GM18505 (cell line): ENCODE data around the gene MPP2.
"Not testable (repeated sequence)": the region's sequence is repeated elsewhere in the genome, so short reads cannot be mapped to it uniquely, and the experiment has no call there.

Experiments used
- ATAC-seq: cut with Tn5 transposase; IDR thresholded peaks from one replicate; pipeline ENCODE4 v1.9.1; 2021; ENCODE audit not compliant: unreplicated experiment
- POLR2A ChIP-seq: IDR thresholded peaks from 4 replicates; pipeline ENCODE4 v1.6.1; 2011; ENCODE audit warnings: borderline replicate concordance; ENCODE audit not compliant: insufficient read depth, insufficient read length; ENCODE audit errors: extremely low read depth

MPP2 gene

DNA sequence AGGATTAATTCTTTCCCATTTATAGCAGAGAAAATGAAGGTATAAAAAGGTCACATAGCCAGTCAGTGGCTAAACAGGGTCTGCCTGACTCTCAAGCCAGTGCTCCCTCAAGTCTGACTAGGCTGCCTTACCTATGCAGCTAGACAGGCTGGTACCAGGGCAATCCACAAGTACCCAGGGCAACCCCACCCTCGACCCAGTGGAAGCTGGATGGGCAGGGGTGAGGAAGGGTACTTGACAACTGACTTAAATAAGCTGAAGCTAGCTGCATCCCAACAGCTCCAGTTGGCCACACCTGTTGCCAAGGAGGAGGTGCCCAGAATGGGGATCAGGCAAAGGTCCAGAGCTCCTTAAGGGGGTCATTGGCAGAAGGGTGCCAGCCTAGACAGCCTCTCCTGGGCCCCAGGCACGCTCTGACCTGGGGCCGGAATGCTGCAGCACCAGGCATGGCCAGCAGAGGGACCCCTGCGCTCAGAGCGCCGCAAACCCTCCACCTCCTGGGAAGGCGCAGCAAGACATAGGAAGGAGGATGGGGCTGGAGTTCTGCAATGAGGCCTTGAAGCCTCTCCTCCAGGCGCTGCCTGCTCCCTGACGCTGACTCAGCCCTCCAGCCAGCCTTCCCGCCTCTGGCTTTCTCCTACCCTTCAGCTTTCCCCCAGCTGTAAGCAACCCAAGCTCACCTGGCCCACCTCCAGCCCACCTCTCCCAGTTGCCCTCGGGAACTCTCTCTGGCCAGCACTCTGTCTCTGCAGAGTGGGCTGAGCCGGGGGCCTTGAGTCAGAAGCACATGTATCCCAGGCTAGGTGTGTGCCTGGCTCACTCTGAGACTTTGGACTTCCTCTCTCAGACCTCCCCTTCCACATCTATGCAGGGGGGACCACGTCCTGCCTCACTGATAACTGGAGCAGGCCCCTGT is 28.8 kb downstream of the MPP2 start:
- no peak for TF ChIP-seq POLR2A
- no peak for ATAC-seq

DNA sequence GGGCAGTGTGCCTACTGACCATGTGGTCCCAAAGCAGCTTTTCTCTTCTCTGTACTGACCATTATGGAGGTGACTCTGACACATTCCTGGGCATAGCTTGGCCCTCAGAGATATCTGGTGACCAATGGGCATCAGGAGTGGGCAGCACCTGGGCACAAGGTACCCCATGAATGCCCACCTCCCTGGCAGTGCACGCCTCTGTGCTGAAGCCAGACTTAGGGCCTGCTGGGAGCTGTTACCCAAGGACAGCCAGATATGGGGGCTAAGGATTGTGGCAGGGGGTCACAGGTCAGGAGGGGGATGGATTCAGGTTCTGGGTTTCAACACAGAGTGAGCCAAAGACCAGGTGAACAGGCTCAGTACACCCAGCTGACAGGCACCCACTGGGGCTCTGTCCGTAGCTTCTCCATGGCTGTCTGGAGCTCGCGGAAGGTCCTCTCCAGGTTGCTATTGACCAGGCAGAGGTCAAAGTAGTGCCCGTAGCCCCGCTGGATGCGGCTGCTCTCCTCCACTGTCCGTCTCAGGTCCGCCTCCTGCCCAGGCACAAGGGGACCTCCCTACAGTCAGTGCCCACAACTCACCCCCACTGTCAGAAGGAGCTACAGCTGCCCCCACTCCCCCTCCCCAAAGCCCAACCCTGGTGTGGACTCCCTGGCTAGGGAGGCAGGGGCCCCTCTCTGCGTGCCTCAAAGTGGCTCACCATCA is 29.7 kb downstream of the MPP2 start:
- ATAC-seq, result no peak
- TF ChIP-seq POLR2A, result no peak

DNA sequence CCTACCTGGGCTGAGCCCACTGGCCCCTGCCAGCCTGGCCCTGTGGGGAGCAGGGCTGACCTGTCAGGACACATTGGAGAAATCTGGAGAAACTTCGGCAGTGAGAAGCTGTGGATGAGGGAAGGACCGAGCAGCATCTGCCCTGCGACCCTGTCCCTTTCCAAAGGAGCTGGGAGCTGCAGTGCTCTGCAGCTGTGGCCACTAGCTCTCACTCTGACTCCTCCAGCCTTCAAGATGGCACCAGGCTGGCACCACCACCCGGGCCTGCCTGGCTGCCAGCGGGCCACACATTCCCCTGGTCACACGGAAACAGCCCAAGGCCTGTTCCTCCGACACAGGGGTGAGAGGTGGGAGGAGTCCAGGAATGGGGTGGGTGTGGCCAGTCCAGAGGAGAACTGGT is 30.3 kb downstream of the MPP2 start:
- ATAC-seq, result no peak
- no peak for TF ChIP-seq POLR2A

DNA sequence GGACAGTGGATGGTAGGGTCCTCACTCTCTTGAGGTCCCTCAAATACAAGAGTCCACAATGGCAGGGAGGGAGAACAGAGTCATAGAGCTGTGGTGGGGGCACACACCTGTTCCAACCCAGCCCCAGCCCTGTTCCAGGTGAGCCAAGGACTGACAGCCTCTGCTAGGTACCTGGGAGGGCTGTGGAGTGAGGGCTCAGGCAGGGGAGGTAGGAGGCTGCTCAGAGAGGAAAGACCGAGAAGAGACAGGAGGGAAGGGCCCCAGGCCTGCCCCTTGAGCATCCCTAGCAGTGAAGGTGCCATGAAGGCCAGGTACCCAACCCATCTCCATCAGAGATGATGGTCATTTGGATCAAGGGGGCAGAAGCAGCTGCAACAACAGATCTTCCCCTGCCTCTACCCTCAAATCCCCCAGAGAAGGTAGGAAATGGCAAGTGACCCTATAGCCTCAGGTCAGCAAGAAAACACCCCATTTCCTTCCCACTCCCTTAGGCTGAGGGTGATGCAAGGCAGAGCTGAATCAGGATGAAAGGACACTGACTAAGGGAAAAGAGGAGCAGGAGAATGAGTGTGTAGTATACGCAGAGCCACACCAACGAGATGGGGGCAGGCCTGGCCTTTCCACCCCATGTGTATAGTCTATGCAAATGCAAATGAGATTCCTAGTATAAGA is 31.7 kb downstream of the MPP2 start:
- no peak for ATAC-seq
- no peak for TF ChIP-seq POLR2A

DNA sequence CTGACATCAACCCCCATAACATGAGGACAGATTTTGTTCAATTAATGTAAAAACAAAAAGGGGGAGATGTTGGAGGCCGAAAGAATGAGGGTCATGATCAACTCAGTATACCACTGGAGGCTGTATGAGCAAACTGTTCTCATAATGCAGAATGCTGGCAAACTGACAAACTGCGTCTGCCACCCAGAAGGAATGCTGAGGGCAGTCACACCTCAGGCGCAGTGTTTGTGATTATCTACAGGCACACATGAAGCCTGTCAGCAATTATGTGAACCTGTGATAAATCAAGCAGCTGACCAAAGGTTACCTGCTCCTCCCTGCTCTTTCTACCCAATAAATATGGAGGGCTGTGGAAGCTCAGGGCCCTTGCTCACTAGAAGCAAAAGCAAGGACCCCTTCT is 33.0 kb downstream of the MPP2 start:
- no peak for ATAC-seq
- no peak for TF ChIP-seq POLR2A

DNA sequence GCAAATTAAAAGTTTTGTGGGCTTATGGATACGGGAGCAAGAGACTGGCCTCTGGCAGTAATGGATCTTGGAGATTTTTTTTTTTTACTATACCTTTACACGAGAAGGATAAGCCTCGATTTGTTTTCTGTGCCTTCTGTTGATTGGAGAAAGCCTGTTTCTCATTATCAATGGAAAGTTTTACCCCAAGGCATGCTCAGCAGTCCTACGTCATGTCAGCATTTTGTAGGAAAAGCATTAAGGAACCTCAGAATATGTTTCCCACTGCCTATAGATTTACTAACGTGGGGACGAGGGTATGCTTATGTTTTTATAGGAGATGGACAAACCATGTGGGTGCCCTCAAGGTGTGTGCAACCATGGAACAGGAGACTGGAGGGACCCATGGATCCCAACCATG is 33.5 kb downstream of the MPP2 start:
- no peak for ATAC-seq
- TF ChIP-seq POLR2A, result no peak

DNA sequence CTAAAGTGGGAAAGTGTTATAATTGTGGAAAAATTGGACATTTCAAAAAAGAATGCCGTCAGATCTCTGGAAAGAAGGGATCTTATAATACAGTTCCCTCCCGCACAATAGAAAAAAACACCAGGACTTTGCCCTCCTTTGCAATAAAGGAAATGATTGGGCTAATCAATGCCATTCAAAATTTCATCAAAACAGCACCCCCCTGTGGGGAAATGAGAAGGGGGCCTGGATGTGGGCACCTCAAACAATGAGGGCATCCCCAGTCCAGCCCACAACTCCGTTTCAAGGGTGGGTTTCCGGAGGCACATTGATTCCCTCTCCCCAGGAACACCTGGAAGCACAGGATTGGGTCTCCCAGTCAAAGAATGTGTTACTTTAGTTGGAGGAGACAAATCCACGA is 34.2 kb downstream of the MPP2 start:
- no peak for TF ChIP-seq POLR2A
- no peak for ATAC-seq

DNA sequence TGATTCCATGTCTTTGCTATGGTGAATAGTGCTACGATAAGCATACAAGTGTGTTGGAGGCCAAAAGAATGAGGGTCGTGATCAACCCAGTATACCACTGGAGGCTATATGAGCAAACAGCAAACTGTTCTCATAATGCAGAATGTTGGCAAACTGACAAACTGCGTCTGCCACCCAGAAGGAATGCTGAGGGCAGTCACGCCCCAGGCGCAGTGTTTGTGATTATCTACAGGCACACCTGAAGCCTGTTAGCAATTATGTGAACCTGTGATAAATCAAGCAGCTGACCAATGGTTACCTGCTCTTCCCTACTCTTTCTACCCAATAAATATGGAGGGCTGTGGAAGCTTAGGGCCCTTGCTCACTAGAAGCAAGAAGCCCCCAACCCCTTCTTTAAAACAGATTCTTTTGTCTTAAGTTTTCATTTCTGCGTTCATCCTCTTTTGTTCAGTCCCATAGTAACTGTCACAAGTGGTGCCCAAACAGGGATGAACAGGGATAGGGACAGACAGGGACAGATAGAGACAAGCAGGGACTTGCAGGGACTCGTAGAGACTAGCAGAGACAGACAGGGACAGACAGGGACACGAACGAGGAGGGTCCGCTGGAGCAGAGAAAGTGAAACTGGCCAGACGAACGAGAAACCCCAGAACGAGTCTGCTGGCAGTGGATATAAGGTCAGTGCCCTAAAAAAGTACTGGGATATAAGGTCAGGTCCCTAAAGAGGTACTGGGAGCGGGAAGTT is 35.2 kb downstream of the MPP2 start:
- no peak for TF ChIP-seq POLR2A
- ATAC-seq, result no peak

DNA sequence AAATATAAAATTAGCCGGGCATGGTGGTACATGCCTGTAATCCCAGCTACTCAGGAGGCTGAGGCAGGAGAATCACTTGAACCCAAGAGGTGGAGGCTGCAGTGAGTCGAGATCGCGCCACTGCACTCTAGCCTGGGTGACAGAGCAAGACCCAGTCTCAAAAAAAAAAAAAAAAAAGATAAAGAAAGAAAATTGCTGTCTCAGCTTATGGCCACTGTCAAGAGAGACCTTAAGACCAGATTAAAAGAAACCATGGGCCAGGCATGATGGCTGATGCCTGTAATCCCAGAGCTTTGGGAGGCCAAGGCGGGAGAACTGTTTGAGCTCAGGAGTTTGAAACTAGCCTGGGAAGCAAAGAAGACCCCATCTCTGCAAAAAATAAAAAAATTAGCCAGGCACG is 38.3 kb downstream of the MPP2 start:
- not testable (repeated sequence) for ATAC-seq

DNA sequence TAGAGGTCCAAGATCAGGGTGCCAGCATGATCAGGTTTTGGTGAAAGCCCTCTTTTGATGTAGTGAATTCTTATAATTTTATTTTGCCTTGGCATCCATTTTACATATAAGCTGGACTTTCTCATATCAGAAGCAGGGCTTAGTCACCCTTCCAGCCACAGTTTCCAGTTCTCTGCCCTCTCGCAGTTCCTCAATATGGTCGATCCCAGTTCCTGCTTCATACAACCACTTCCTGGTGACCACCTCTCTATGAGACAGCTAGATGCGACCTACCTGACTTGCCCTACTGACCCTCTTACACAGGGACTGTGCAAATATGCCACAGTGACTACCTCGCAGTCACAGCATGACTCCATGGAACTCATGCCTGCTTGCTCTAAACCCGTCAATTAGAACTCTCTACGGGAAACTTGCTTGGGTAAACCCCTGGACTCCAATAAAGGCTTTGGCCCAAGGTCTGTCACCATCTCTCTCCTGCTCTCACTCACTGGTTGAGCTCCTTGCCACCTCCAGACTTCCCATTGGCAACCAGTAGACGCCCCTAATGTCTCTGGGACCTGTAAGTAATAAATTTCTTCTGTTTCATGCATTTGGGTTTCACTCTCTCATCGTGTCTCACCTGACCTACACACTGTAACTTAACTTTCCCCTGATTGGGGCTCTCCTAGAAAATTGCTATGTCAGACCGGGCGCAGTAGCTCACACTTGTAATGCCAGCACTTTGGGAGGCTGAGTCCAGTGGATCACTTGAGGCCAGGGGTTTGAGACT is 38.9 kb downstream of the MPP2 start:
- ATAC-seq, result no peak

DNA sequence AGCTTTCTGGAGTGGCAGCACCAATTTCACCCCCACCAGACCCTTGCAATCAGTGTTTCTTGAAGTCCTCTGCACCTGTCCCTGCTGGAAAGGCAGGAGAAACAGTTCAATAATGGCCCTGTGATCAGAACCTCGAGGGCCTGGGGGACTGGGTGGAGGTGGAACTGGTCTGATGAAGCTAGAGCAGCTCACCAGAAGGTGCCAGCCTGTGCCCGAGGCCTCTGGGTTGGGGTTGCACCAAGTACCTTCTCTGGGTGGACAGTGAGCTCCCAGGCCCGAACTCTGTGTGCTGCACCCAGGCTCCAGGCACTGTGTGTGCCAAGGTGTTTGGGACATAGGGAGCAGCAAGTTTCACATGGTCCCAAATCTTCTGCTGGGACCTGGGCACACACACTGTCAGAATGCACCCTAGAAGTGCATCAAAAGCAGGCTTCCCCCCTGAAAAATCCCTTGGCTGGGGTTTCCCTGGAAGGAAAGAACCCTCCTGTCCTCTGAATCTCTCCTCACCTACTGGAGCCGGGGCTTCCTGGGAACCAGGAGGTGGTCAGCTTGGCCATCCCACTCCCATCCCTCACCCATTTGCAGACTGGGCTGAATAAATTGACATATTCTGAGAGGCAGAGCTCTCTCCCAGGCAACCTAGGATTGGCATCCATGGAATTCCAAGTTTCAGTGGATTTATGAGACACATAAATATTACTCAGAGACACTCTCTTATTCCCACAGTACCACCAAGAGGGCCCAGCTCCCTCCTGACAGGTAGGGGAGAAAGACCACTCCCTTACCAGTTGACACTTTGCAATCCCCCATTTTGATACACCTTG is 43.0 kb downstream of the MPP2 start:
- no peak for ATAC-seq
- TF ChIP-seq POLR2A, result no peak

More for the DNA sequence above, 38.9 kb downstream of the MPP2 start:
- TF ChIP-seq POLR2A, result no peak

DNA sequence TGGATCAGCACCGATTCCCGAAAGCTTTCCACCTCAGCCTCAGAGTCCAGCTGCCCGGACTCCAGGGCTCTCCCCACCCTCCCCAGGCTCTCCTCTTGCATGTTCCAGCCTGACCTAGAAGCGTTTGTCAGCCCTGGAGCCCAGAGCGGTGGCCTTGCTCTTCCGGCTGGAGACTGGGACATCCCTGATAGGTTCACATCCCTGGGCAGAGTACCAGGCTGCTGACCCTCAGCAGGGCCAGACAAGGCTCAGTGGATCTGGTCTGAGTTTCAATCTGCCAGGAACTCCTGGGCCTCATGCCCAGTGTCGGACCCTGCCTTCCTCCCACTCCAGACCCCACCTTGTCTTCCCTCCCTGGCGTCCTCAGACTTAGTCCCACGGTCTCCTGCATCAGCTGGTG is 45.4 kb downstream of the MPP2 start:
- ATAC-seq, result no peak
- TF ChIP-seq POLR2A, result no peak

DNA sequence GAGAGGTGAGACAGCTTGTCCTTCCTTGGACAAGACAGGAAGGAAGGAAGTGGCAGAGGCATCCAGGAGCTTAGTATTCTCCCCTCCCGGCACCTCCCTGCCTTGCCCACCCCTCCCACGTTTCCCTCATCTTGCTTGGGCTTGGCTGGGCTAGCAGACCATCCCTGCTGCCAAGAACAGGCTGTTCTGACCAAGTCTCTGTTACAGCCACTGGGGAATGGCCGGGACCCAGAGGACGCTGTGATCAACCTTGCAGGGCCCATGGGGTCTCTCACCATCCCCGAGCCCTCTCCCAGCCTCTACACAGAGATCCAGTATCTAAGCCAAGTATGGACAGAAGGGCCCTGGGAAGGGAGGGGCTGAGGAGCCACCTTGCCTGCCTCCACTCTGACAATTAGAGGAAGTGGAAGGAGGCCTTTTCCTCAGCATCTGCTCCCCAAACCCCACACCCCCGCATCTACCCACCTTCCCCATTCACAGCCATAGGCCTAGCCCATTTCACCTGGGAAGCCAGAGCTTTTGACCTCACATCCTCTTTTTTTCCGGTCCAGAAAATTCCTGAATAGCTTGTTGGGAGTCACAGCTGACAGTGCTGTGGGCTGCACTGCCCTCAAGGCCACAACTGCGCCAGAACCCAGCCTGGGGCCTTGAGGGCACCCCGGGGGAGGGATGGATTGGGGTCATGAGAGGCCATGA is 46.3 kb downstream of the MPP2 start:
- no peak for TF ChIP-seq POLR2A

More for the DNA sequence above, 46.3 kb downstream of the MPP2 start:
- no peak for ATAC-seq
